ENCODE measurements around the gene ADAMTS14. TPM values are rescaled to one million over a fixed set of nuclear protein-coding genes. Genes with fewer than 3 reads are reported as not detected.

ADAMTS14 gene
- total RNA-seq, 2 experiments from 2014 or later = not detected

DNA sequence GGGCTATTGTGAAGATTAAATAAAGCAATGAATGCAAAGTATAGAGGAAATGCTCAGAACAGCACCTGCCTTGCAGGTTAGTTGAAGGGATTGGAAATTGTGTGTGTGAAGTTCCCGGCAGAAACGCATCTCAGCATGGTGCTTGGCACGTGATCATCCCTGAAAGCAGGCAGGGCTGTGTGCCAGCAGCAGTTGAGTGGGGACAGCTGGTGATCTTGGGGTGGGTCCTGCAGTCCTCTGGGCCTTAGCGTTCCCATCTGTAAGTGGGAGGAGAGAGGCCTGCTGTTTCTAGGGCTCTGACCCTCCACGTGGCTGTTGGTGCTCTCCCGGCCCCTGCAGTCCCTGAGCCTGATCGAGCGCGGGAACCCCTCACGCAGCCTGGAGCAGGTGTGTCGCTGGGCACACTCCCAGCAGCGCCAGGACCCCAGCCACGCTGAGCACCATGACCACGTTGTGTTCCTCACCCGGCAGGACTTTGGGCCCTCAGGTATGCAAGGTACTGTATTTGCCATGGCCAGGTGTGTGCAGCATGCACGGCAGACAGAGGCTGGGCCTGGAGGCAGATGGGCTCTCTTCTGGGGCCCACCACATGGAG lies 57.6 kb downstream of the ADAMTS14 start:
- Mint-ChIP-seq H3K36me3 (ENCODE audit: low read depth) (no peaks in the 10 kb centered on the region), H3K27me3 (no peaks in the 10 kb centered on the region), H3K27ac (no peak overlapping the region), H3K9me3 (no peaks in the 10 kb centered on the region), H3K4me3 (no peak overlapping the region), H3K4me1 (ENCODE audit: low read depth) (no peaks in the 10 kb centered on the region)
- ATAC-seq (ENCODE audit: poor library complexity) = no peak
- ChIA-PET POLR2A (no interaction called here), CTCF (no interaction called here)
- intact Hi-C loops (cut with DNase I, micrococcal nuclease) = no loop called here
- TF ChIP-seq, protein P1, sequence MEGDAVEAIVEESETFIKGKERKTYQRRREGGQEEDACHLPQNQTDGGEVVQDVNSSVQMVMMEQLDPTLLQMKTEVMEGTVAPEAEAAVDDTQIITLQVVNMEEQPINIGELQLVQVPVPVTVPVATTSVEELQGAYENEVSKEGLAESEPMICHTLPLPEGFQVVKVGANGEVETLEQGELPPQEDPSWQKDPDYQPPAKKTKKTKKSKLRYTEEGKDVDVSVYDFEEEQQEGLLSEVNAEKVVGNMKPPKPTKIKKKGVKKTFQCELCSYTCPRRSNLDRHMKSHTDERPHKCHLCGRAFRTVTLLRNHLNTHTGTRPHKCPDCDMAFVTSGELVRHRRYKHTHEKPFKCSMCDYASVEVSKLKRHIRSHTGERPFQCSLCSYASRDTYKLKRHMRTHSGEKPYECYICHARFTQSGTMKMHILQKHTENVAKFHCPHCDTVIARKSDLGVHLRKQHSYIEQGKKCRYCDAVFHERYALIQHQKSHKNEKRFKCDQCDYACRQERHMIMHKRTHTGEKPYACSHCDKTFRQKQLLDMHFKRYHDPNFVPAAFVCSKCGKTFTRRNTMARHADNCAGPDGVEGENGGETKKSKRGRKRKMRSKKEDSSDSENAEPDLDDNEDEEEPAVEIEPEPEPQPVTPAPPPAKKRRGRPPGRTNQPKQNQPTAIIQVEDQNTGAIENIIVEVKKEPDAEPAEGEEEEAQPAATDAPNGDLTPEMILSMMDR (IDR thresholded peaks at IDR 0.05) = no peak
- Histone ChIP-seq H3K27ac (ENCODE audit: low read depth in 1 of 2, low read length in 2 of 2) (no peak overlapping the region), H3K36me3 (ENCODE audit: insufficient read depth, low read length) (no peaks in the 10 kb centered on the region), H3K9me3 (ENCODE audit: control insufficient read depth in 1 of 2, insufficient read depth in 1 of 2, low read length in 2 of 2) (no peaks in the 10 kb centered on the region), H3K27me3 (ENCODE audit: control insufficient read depth in 1 of 2, insufficient read depth in 2 of 2, low read length in 2 of 2) (no peaks in the 10 kb centered on the region), H3K4me1 (ENCODE audit: insufficient read depth, low read length) (no peaks in the 10 kb centered on the region), H3K4me3 (ENCODE audit: low read length) (no peak overlapping the region)
- DNase-seq = no peak

DNA sequence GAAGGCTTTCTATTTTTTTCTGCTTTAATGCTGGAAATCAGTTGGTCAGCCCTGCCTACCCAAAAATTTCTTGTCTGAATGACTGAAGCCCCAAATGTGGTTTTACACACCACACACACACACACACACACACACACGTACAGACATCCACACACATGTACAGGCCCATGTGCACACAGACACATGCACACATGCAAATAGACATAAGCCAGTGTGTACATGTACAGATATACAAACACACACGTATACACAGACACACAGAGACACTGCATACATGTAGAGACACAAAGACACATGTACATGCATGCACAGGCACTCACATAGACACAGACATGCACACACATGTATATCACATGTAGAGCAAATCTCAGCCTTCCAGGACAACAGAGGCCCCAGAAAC lies 58.6 kb downstream of the ADAMTS14 start:
- ATAC-seq (ENCODE audit: poor library complexity) (no peak), DNase-seq (no peak)
- H3K9me3 ChIP-seq (ENCODE audit: control insufficient read depth in 1 of 2, insufficient read depth in 1 of 2, low read length in 2 of 2) = no peaks in the 10 kb centered on the region
- no peaks in the 10 kb centered on the region for H3K4me1 ChIP-seq (ENCODE audit: insufficient read depth, low read length)
- Mint-ChIP-seq H3K4me3 (no peak overlapping the region), H3K4me1 (ENCODE audit: low read depth) (no peaks in the 10 kb centered on the region), H3K36me3 (ENCODE audit: low read depth) (no peaks in the 10 kb centered on the region), H3K9me3 (no peaks in the 10 kb centered on the region), H3K27ac (no peak overlapping the region), H3K27me3 (no peaks in the 10 kb centered on the region)
- no peaks in the 10 kb centered on the region for H3K27me3 ChIP-seq (ENCODE audit: control insufficient read depth in 1 of 2, insufficient read depth in 2 of 2, low read length in 2 of 2)
- ChIA-PET POLR2A (no interaction called here), CTCF (no interaction called here)
- H3K36me3 ChIP-seq (ENCODE audit: insufficient read depth, low read length) = no peaks in the 10 kb centered on the region
- intact Hi-C loops (cut with DNase I, micrococcal nuclease) = no loop called here
- TF ChIP-seq, protein P1 (IDR thresholded peaks at IDR 0.05) = no peak
- H3K4me3 ChIP-seq (ENCODE audit: low read length) = no peak overlapping the region
- H3K27ac ChIP-seq (ENCODE audit: low read depth in 1 of 2, low read length in 2 of 2) = no peak overlapping the region

DNA sequence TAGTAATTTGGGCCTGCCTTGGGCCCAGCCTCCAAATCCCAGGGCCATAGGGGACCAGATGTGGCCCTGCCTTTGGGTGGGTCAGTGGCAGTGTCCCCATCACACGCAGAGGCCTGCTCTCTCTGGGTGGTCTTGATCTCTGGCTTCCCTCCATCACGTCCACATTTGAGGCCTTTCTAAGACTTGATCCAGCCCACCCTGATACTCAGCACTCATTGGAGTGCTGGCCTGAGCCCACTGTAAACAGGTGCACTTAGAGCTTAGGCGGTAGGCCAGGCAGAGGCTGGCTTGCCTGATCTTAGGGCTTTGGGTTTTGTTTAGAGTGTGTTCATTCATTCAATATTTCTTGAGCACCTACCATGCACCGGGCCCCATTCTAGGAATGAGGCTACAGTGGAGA lies 60.3 kb downstream of the ADAMTS14 start:
- ATAC-seq (ENCODE audit: poor library complexity) (no peak), DNase-seq (no peak)
- Mint-ChIP-seq H3K4me1 (ENCODE audit: low read depth) (no peaks in the 10 kb centered on the region), H3K27ac (no peak overlapping the region), H3K27me3 (no peaks in the 10 kb centered on the region), H3K36me3 (ENCODE audit: low read depth) (no peaks in the 10 kb centered on the region), H3K9me3 (no peaks in the 10 kb centered on the region), H3K4me3 (no peak overlapping the region)
- ChIA-PET POLR2A (no interaction called here), CTCF (no interaction called here)
- Histone ChIP-seq H3K27me3 (ENCODE audit: control insufficient read depth in 1 of 2, insufficient read depth in 2 of 2, low read length in 2 of 2) (no peaks in the 10 kb centered on the region), H3K36me3 (ENCODE audit: insufficient read depth, low read length) (no peaks in the 10 kb centered on the region), H3K27ac (ENCODE audit: low read depth in 1 of 2, low read length in 2 of 2) (no peak overlapping the region), H3K9me3 (ENCODE audit: control insufficient read depth in 1 of 2, insufficient read depth in 1 of 2, low read length in 2 of 2) (no peaks in the 10 kb centered on the region), H3K4me3 (ENCODE audit: low read length) (no peak overlapping the region), H3K4me1 (ENCODE audit: insufficient read depth, low read length) (no peaks in the 10 kb centered on the region)
- TF ChIP-seq, protein P1 (IDR thresholded peaks at IDR 0.05) = no peak
- intact Hi-C loops (cut with DNase I, micrococcal nuclease) = no loop called here
